ENCODE measurements around the gene IGSF9B.
"Not testable (repeated sequence)": the region's sequence is repeated elsewhere in the genome, so short reads cannot be mapped to it uniquely, and the experiment has no call there.

IGSF9B gene

DNA sequence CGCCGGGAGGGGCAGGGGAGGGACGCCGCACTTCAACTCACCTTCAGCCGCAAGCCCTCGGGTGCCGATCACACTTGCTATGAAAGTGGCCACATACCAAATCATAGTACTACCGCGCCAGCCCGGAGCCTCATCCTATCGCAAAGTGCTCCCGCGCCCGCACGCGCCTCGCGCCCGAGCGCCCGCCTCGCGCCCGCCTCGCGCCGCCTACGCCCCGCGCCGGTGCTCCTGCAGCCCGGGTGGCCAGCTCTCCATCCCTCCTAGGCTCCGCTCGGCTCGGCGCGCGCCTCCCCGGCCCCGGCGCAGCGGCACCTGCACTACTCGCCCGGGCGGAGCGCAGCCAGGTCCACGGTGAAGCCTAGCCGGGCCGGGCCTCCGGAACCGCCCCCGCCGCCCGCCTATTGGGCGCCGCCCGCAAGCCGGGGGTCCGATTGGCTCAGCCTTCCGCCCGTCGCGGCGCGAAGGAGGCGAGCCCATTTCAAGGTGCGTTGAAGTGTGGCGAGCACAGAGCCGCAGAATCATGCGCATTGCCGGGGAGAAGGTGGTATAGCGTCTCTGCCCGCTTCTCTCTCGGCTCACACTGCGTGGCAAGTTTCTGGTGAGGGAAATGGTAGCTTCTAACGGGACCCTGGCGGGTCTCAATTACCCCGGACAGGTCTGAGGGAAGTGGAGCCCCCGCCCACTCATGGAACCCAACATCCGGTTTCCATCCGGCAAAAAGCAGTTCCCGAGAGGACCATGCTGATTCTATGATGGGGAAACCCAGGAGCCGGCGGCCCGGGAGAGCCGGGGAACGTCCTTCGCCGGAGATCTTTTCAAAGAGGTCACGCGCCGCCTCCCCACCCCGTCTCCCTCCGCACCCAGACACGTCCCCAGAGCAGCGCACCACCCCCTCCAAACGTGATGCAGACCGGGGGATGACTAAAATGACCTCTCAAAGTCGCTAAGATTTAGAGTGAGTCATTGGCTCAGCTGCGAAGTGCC is at the start of gene IGSF9B:
IGSF9B (minus strand) TSS at position 319 of the 984 bp plus-strand sequence; CDS start at position 105, 214 bp downstream.
- DNase-seq, result peak; percentile 91

DNA sequence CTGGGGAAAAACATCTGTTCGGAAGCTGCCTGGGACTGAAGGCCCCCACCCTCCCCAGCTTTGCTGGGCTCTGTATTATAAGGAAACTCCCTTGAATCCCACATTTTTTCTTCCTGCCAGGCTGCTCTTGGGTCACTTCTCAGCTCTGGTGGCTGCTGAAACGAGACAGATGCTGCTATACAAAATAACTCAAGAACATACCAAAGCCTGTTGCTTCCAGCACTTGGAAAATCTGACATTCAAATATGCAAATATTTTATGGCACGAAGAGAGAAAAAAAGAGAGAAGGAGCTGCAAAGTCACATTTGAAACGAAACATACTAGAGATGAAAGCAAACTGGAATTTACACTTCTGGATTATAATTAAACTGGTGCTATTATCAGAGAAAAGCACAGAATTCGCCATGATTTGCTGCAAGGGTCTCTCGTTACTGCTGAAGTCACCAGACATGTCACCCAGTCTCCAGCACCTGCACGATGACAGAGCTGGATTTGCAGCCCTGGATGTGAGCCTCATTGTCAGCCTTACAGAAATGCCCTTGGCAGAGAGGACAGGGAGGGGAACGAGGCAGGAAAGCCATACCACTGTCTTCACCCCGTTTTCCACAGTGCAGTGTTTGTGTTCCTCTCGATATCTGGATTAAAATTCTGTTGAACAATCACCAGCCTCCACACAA is 47.9 kb upstream of the IGSF9B start:
- no peak for DNase-seq

GRCh38 chr11:134003792-134004495 is 47.2 kb upstream of the IGSF9B start:
- no peak for DNase-seq

GRCh38 chr11:134002819-134003218 is 46.1 kb upstream of the IGSF9B start:
- not testable (repeated sequence) for DNase-seq

DNA sequence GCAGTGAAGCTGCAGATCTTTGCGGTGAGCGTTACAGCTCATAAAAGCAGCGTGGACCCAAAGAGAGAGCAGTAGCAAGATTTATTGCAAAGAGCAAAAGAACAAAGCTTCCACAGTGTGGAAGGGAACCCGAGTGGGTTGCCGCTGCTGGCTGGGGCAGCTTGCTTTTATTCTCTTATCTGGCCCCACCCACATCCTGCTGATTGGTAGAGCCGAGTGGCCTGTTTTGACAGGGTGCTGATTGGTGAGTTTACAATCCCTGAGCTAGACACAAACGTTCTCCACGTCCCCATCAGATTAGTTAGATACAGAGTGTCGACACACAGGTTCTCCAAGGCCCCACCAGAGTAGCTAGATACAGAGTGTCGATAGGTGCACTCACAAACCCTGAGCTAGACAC is 45.6 kb upstream of the IGSF9B start:
- DNase-seq, result not testable (repeated sequence)

DNA sequence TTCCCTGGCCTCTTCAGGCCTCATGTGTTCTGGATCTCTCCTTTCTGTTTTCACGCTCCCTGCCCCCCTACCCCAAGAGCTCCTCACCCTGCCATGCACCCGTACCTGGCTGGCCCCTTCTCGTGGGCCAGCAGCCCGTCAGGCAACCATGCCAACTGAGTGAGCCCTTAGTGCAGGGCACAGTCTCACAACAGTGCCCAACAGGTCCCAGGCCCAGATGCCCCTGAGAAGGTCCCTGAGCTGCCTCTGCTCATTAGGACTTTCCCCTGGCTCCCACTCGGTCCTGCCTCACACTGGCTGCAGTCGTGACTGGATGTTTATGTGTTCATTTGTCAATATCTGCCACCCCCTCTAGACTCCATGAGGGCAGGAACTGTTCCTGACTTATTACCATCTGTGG is 44.8 kb upstream of the IGSF9B start:
- no peak for DNase-seq

GRCh38 chr11:134001088-134001487 is 44.3 kb upstream of the IGSF9B start:
- no peak for DNase-seq

- no peak for DNase-seq
Observed at GRCh38 chr11:133999355-133999754, 42.6 kb upstream of the IGSF9B start.

- no peak for DNase-seq
Observed at GRCh38 chr11:133997554-133997953, 40.8 kb upstream of the IGSF9B start.

GRCh38 chr11:133996671-133997070 is 39.9 kb upstream of the IGSF9B start:
- no peak for DNase-seq

DNA sequence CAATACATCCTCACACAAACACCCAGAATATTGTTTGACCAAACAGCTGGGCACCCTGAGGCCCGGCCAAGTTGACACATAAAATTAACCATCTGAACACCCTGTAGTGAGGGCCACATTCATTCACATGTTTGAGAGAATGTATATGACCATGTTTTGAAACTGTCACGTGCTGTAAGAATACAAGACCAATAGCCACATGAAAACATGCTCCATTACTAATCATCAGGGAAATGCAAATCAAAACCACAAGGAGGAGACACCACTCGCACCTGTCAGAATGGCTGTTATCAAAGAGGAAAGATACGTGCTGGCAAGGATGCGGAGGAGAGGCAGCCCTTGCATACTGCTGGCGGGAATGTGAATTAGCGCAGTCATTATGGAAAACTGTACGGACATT is 38.3 kb upstream of the IGSF9B start:
- DNase-seq, result no peak

DNA sequence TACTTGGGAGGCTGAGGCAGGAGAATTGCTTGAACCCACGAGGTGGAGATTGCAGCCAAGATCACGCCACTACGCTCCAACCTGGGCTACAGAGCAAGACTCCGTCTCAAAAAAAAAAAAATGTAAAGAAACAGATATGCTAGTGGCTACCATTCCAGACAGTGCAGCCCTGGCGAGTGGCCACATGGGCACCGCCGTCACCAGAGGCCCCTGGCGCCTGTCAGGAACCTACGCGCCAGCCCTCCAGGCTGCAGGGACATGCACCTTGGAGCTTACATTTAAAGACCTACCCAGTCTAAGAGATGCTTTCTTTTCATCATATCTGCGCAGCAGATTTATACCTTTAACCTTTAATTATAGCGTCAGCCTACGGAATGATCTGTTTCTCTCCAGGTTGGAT is 37.2 kb upstream of the IGSF9B start:
- no peak for DNase-seq

- no peak for DNase-seq
Observed at GRCh38 chr11:133993107-133993506, 36.3 kb upstream of the IGSF9B start.

DNA sequence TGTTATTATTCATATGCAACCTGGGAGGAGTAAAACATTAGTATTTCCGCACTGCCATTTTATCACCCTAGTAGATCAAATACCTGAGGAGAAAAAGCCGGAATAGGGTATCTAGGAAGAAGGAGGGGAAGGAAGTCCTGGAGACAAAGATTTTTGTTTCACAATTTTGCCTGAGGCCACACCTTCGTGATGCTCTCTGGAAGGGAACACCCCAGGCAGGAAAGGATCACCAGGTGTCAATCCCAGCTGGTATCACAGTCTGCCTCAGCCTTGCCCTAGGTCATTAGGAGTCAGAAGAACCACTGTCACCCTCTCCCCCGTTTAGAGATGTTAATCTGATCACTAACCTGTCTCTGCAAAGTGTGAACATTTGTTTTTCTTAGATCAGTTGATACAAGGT is 35.4 kb upstream of the IGSF9B start:
- no peak for DNase-seq

GRCh38 chr11:133991101-133991500 is 34.3 kb upstream of the IGSF9B start:
- DNase-seq, result no peak

DNA sequence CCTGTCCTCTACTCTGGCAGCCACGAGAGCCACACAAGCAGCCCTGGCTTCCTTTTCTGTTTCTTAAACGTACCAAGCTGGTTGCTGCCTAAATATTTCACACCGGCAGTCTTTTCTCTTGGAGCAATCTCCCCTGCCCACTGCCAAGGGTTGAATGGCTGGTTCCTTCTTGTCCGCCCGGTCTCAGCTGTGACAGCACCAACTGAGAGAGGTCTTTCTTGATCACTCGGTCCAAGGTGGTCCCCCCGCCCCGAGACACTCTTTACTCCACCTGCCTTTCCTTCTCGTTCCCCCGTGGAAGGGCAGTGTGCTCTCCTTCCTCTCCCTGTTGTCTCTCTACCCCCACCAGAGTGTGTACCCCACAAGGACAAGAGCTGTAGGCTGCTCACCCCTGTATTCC is 33.7 kb upstream of the IGSF9B start:
- DNase-seq, result no peak

DNA sequence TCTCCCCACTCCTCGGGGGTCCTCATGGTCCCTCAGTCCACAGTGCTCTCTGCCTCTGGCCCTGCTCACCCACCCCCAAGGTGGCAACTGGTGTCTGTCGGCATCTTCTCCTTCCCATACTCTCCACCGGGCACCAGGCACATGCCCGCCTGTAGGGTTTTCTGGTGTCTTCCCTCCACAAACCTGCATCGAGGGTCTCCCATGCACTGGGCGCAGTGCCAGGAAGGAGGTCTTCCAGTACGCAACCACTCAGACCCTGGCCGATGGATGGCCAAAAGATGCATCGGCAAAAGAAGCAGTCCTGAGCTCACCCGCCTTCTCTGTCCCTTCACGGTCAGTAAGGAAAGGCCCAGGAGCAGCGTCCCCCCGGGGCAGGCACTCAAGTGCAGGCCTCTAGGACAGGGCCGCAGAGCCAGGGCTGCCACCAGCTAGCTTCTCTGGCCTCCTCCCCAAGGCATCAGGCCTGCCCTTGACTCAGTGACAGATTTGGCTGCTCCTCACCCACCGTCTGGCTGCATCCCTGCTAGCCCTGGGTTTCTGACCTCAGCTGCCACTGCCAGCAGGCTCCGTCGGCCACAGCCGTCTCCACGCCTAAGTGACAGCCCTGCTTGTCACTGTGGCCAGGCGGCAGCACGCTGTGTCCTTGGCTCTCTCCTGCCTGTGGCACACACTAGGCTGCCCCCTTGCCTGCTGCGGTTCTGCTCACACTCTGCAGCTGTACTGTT is 32.1 kb upstream of the IGSF9B start:
- no peak for DNase-seq

GRCh38 chr11:133987171-133987570 is 30.4 kb upstream of the IGSF9B start:
- no peak for DNase-seq

DNA sequence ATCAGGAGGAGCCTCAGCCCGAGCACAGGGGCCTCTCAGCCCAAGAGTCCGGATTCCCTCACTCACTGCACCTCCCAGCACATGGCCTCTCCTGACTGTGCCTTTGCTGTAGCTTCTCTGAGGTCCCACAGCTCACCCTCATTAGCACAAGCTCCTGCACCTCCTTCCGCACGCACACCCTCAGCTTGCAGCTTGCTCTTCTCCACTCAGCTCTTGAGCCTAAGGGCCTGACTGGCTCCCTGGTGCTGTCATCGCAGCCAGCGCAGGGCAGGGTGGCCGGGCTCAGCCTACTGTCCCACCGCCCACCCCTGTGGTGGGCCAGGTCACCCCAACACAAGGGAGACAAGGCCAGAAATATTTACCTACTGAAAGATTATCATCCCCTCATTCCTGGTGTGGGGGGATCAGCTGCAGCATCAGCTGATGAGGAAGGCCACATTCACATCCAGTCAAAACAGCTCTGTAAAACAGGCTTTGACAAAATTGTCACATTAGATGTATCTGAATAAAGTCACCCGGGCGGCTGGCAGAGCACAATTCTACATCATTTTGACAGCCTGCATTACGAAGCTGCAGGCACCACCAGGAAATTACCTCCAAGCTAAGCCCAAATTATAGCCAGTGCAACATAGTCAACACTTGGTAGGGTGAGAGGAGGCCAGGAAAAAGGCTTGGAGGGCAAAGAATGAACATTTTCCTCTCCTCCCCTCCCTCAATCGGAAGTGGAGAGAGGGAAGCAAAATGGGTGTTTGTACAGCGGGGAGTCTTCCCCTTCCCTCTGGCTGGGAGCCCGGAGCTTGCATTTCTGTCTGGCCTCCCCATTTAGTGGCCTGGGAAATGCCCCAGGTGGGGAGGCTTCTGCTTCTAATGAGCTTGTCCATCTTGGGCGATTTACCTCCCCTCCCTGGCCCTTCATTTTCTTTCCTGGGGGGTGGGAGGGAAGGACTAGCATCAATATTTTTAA is 29.5 kb upstream of the IGSF9B start:
- DNase-seq, result no peak

GRCh38 chr11:133984828-133985227 is 28.1 kb upstream of the IGSF9B start:
- no peak for DNase-seq

GRCh38 chr11:133983660-133984316 is 27.0 kb upstream of the IGSF9B start:
- no peak for DNase-seq

All from activated effector memory CD4-positive, alpha-beta T cell treated with Interleukin-2 at 50 U/mL for 16 hours (primary cell).